K562 (cell line): Measurements from ENCODE around the gene RPS6KA2. TPM values are rescaled to one million over a fixed set of nuclear protein-coding genes. Genes with fewer than 3 reads are reported as not detected.

Experiments
- C11orf30 ChIP-seq: fragments of 450-650 bp; IDR thresholded peaks from 2 replicates; pipeline ENCODE4 v1.6.1; 2016; ENCODE audit warnings: low read depth, mild to moderate bottlenecking
- CBX3 ChIP-seq, 2 experiments: IDR thresholded peaks; 1 replicate in 1 of 2; 2 replicates in 1 of 2; pipeline ENCODE4 v1.6.1; 2012; ENCODE audit warnings: inconsistent platforms in 2 of 2, low read length in 2 of 2, borderline replicate concordance in 1 of 2, control low read depth in 1 of 2
- CHD1 ChIP-seq: fragments of 200-600 bp; sonication (generic); IDR thresholded peaks from one replicate; pipeline ENCODE4 v1.6.1; 2012; ENCODE audit warnings: mild to moderate bottlenecking, moderate library complexity, low read length, inconsistent platforms
- CTBP1 ChIP-seq: fragments of 450-650 bp; IDR thresholded peaks from 2 replicates; pipeline ENCODE4 v1.6.1; 2016; ENCODE audit warnings: borderline replicate concordance
- MCM5 ChIP-seq: fragments of 450-650 bp; IDR thresholded peaks from 2 replicates; pipeline ENCODE4 v1.6.1; 2016; ENCODE audit warnings: low read depth
- MCM7 ChIP-seq, 2 experiments: fragments of 450-650 bp; IDR thresholded peaks; 2 replicates each; pipeline ENCODE4 v1.6.1; 2016 to 2018
- MED1 ChIP-seq: sonication (generic); formaldehyde crosslinking; IDR thresholded peaks from 2 replicates; pipeline ENCODE4 v1.8.1; 2023; ENCODE audit warnings: missing genetic modification reagents, borderline replicate concordance
- NCOA4 ChIP-seq: fragments of 450-650 bp; IDR thresholded peaks from 2 replicates; pipeline ENCODE4 v1.6.1; 2018; ENCODE audit warnings: mild to moderate bottlenecking; ENCODE audit not compliant: partially characterized antibody
- NFIX ChIP-seq: fragments of 250-450 bp; sonication (Bioruptor Pico); IDR thresholded peaks from 2 replicates; pipeline ENCODE4 v1.4.0; 2020; ENCODE audit warnings: low read depth, mild to moderate bottlenecking, moderate library complexity
- SIN3B ChIP-seq: fragments of 450-650 bp; IDR thresholded peaks from 2 replicates; pipeline ENCODE4 v1.6.1; 2017; ENCODE audit warnings: low read depth, mild to moderate bottlenecking, moderate library complexity
- SMAD3 ChIP-seq: fragments of 450-650 bp; formaldehyde crosslinking; conservative IDR thresholded peaks from 2 replicates; pipeline ENCODE4 v1.4.0; 2020; ENCODE audit warnings: mild to moderate bottlenecking
- WHSC1 ChIP-seq: IDR thresholded peaks from one replicate; pipeline ENCODE4 v1.6.1; 2012; ENCODE audit warnings: low read length, control low read depth, inconsistent platforms
- polyA plus RNA-seq, 8 experiments: library from polyadenylated mRNA; depleted of rRNA in 4 of 8; stranded (reverse) in 5 of 8; unstranded in 3 of 8; fragments of >200 nt; fragmentation: Nextera tagmentation in 2 of 8; fragmentation: Illumina TruSeq in 1 of 8; extraction: Ambion mirVana in 2 of 8; extraction: Trizol in 1 of 8; gene quantifications; 2 replicates each; pipeline versions ENCODE4 v1.2.1 to v1.2.3, GENCODE V29; 2011 to 2014; ENCODE audit warnings: inconsistent platforms in 1 of 8, missing spikeins in 1 of 8
- total RNA-seq, 7 experiments: library from RNA; depleted of rRNA in 6 of 7; stranded (reverse); fragments of >200 nt in 6 of 7; fragmentation: Illumina TruSeq in 2 of 7; extraction: Trizol in 2 of 7; gene quantifications; 2 replicates each; pipeline versions ENCODE4 v1.2.1 to v1.2.3, GENCODE V29; 2011 to 2021; ENCODE audit warnings: low replicate concordance in 1 of 7
- TF ChIP-seq, protein P1 (sequence below), 2 experiments: fragments of 450-650 bp; IDR thresholded peaks; 2 replicates each; pipeline ENCODE4 v1.6.1; 2016
- TF ChIP-seq, protein P2 (sequence below): sonication (generic); formaldehyde crosslinking; IDR thresholded peaks from 2 replicates; pipeline ENCODE4 v1.8.0; 2023; ENCODE audit warnings: missing genetic modification reagents, mild to moderate bottlenecking, borderline replicate concordance
- TF ChIP-seq, protein P3 (sequence below): fragments of 450-650 bp; conservative IDR thresholded peaks from 2 replicates; pipeline ENCODE4 v1.6.1; 2016; ENCODE audit warnings: missing genetic modification characterization, low read depth, mild to moderate bottlenecking, missing compliant biosample characterization, moderate library complexity
- TF ChIP-seq, protein P4 (sequence below): IDR thresholded peaks from 2 replicates; pipeline ENCODE4 v1.6.1; 2011; ENCODE audit warnings: borderline replicate concordance, low read depth, mild to moderate bottlenecking, moderate library complexity, low read length; ENCODE audit not compliant: insufficient read depth, poor library complexity, severe bottlenecking

RPS6KA2 gene
- total and polyA plus RNA-seq, 9 of the 15 experiments (the other 6 are each of a cell fraction or from before 2014, with no cell fraction given), result 0.29 to 1.00 (median 0.53) TPM

DNA sequence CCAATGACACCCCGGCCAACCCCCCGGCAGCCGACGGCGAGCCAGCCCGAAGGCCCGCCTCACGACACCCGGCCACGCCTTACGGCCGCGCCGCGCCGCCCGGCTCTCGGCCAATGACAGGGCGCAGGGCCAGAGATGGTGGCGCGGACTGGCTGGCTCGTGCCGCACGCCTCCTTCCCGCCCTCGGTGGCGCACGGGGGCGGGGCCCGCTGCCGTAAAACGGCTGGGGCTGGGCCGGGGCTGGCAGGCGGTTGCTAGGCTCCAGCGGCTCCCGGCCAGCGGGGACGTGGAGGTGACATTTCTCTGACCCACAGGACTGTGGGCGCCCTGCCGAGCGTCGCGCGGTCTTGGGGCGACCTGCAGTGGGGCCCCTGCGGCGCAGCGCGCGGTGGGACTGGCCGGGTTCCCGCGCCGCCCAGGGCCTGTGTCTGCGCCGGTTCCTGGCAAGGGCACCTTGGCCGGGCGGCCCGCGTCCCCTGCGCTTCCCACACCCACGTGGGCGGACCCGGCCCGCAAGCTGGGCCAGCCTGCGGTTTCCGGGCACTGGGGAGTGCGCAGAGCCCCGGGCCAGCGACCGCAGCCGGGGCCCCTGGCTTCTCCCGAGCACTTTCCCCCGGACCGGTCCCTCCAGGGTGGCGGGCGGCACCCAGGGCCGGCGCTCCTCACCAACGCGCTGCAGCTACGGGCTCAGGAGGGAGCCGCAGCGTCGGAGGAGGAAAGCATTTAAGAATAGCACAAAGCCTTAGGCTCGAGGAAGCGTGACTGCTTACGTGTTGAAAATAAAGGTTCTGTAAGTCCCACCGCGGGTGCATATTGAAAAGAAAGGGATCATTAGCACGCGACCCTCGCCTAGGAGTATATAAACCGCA lies 243.9 kb downstream of the RPS6KA2 start, which contains the start of gene MPC1 (continued):
- TF ChIP-seq, protein P1, sequence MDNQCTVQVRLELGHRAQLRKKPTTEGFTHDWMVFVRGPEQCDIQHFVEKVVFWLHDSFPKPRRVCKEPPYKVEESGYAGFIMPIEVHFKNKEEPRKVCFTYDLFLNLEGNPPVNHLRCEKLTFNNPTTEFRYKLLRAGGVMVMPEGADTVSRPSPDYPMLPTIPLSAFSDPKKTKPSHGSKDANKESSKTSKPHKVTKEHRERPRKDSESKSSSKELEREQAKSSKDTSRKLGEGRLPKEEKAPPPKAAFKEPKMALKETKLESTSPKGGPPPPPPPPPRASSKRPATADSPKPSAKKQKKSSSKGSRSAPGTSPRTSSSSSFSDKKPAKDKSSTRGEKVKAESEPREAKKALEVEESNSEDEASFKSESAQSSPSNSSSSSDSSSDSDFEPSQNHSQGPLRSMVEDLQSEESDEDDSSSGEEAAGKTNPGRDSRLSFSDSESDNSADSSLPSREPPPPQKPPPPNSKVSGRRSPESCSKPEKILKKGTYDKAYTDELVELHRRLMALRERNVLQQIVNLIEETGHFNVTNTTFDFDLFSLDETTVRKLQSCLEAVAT (IDR thresholded peaks at IDR 0.05), result peak in 1 of 2 experiments; percentile 20; a peak in 1 of 4 replicates
- peak; percentile 97 for TF ChIP-seq CTBP1
- peak in 1 of 2 experiments; percentile 6; a peak in 1 of 3 replicates for TF ChIP-seq CBX3 (IDR thresholded peaks at IDR 0.05; ENCODE audit: borderline replicate concordance in 1 of 2, low read length in 2 of 2)
- TF ChIP-seq NFIX, result no peak
- TF ChIP-seq C11orf30, result no peak
- TF ChIP-seq, protein P2, sequence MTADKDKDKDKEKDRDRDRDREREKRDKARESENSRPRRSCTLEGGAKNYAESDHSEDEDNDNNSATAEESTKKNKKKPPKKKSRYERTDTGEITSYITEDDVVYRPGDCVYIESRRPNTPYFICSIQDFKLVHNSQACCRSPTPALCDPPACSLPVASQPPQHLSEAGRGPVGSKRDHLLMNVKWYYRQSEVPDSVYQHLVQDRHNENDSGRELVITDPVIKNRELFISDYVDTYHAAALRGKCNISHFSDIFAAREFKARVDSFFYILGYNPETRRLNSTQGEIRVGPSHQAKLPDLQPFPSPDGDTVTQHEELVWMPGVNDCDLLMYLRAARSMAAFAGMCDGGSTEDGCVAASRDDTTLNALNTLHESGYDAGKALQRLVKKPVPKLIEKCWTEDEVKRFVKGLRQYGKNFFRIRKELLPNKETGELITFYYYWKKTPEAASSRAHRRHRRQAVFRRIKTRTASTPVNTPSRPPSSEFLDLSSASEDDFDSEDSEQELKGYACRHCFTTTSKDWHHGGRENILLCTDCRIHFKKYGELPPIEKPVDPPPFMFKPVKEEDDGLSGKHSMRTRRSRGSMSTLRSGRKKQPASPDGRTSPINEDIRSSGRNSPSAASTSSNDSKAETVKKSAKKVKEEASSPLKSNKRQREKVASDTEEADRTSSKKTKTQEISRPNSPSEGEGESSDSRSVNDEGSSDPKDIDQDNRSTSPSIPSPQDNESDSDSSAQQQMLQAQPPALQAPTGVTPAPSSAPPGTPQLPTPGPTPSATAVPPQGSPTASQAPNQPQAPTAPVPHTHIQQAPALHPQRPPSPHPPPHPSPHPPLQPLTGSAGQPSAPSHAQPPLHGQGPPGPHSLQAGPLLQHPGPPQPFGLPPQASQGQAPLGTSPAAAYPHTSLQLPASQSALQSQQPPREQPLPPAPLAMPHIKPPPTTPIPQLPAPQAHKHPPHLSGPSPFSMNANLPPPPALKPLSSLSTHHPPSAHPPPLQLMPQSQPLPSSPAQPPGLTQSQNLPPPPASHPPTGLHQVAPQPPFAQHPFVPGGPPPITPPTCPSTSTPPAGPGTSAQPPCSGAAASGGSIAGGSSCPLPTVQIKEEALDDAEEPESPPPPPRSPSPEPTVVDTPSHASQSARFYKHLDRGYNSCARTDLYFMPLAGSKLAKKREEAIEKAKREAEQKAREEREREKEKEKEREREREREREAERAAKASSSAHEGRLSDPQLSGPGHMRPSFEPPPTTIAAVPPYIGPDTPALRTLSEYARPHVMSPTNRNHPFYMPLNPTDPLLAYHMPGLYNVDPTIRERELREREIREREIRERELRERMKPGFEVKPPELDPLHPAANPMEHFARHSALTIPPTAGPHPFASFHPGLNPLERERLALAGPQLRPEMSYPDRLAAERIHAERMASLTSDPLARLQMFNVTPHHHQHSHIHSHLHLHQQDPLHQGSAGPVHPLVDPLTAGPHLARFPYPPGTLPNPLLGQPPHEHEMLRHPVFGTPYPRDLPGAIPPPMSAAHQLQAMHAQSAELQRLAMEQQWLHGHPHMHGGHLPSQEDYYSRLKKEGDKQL (CRISPR knock-in tag), result no peak
- TF ChIP-seq NCOA4, result no peak
- no peak for TF ChIP-seq MCM5
- no peak for TF ChIP-seq SMAD3 (CRISPR knock-in tag)
- TF ChIP-seq, protein P3, sequence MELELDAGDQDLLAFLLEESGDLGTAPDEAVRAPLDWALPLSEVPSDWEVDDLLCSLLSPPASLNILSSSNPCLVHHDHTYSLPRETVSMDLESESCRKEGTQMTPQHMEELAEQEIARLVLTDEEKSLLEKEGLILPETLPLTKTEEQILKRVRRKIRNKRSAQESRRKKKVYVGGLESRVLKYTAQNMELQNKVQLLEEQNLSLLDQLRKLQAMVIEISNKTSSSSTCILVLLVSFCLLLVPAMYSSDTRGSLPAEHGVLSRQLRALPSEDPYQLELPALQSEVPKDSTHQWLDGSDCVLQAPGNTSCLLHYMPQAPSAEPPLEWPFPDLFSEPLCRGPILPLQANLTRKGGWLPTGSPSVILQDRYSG (tag), result no peak
- no peak for TF ChIP-seq WHSC1
- TF ChIP-seq, protein P4, sequence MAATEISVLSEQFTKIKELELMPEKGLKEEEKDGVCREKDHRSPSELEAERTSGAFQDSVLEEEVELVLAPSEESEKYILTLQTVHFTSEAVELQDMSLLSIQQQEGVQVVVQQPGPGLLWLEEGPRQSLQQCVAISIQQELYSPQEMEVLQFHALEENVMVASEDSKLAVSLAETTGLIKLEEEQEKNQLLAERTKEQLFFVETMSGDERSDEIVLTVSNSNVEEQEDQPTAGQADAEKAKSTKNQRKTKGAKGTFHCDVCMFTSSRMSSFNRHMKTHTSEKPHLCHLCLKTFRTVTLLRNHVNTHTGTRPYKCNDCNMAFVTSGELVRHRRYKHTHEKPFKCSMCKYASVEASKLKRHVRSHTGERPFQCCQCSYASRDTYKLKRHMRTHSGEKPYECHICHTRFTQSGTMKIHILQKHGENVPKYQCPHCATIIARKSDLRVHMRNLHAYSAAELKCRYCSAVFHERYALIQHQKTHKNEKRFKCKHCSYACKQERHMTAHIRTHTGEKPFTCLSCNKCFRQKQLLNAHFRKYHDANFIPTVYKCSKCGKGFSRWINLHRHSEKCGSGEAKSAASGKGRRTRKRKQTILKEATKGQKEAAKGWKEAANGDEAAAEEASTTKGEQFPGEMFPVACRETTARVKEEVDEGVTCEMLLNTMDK, result no peak
- no peak for TF ChIP-seq MED1 (CRISPR knock-in tag)
- TF ChIP-seq CHD1, result peak; percentile 75
- peak; percentile 64; the same call in 1 of the 2 replicates for TF ChIP-seq SIN3B
- TF ChIP-seq MCM7 (IDR thresholded peaks at IDR 0.05), result no peak
